HT1080 (cell line): Measurements from ENCODE around the gene ZNF44. TPM values are rescaled to one million over a fixed set of nuclear protein-coding genes. Genes with fewer than 3 reads are reported as not detected.

Experiments
- DNase-seq: peaks from one replicate; pipeline ENCODE4 v3.0.0-alpha.2; 2015; ENCODE audit warnings: low read depth
- total RNA-seq: library from RNA; depleted of rRNA; stranded (reverse); fragments of >200 nt; shearing (Covaris generic); gene quantifications from 2 replicates; pipeline ENCODE4 v1.2.3, GENCODE V29; 2014; rRNA removed

Gene ZNF44
- total RNA-seq, 1 experiment from 2014 or later, result 0.23 TPM

DNA sequence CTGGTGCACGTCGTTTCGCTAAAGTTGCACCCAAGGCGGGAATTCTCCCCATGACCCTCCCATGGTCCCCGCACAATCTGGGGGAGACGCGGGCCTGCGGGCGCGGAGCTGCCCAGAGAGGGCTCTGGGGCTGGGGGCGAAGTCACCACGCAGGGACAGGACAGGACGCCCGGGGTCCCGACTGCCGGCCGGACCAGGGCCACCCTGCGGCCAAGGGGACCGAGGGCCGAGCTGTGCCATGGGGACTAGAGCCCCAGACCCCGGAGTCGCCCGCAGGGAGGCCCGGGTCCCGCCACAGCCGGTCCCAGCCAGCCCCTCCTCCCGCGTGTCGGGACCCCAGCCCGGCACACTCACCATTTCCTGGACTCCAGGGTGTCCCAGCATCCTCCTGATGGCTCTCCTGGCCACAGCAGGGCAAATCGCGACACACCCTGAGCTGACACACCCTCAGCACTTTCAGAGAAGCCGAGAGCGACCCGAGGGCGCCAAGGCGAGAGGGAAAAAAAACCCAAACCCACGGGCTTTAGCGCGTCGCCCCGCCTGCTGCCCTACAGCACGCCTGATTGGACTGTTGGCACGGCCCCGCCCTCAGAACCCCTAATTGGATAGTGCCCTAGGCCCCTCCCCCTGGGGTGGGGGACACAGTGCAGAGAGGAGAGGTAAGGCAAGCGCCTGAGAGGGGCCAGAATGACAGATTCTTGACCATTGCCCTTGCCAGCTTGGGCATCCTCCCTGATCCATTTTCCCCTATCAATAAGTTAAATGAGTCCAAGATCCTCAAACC lies 28.6 kb downstream of the ZNF44 start:
- no peak for DNase-seq

DNA sequence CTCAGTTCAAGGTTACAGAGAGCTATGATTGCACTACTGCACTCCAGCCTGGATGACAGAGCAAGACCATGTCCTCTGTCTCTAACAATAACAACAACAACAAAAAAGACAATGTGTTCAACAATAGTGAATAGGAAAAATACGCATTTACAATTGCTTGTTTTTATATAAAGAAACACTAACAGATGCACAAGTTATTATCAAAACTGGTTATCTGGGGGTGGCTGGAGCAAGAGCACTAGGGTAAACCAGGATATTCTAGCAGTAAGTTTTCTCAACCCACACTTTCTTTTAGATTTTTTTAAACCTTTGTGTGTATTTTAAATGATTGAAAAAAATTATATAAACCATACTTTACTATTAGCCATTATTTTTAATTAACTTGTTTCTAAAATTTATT lies 33.1 kb downstream of the ZNF44 start:
- DNase-seq, result no peak

- DNase-seq, result no peak
These were observed 33.8 kb downstream of the ZNF44 start for GRCh38 chr19:12260861-12261260.

- no peak for DNase-seq
These were observed 34.4 kb downstream of the ZNF44 start for GRCh38 chr19:12260236-12260635.

DNA sequence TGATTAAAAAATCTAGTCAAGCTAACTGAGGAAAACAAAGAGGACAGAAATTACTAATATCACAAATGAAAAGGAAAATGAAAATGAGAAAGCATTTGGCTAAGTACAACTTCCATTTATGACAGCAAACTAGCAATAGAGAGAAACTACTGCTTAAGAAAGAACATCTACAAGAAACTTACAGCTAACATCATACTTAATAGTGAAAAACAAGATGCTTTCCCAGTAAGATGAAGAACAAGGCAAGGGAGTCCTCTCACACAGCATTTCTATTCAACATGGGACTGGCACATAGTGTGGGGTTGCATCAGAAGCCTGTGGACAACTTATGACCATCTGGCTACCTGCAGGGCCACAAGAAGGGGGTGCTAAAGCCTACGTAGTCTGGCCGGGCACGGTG lies 39.3 kb downstream of the ZNF44 start:
- DNase-seq, result no peak

DNA sequence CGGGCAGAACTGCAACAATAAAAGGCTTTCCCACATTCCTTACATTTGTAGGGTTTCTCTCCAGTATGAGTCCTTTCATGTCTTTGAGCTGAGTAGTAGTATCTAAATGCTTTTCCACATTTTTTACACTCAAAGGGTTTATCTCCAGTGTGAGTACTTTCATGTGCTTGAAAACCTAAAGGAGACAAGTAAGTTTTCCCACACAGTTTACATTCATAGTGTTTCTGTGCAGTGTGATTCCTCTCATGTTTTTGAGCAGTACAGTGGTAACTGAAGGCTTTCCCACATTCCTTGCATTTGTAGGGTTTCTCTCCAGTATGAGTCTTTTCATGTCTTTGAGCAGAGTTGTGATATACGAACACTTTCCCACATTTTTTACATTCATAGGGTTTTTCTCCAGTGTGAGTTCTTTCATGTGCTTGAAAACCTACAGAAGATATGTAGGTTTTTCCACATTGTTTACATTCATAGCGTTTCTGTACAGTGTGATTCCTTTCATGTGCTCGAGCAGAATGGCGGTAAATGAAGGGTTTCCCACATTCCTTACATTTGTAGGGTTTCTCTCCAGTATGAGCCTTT lies 47.0 kb downstream of the ZNF44 start:
- no peak for DNase-seq

GRCh38 chr19:12244370-12244769 lies 50.3 kb downstream of the ZNF44 start:
- DNase-seq, result no peak

- DNase-seq, result no peak
These were observed 57.4 kb downstream of the ZNF44 start for GRCh38 chr19:12237143-12237839.

- DNase-seq, result no peak
These were observed 61.7 kb downstream of the ZNF44 start for GRCh38 chr19:12232961-12233360.

- DNase-seq, result no peak
These were observed 63.6 kb downstream of the ZNF44 start for GRCh38 chr19:12230751-12231733.

- no peak for DNase-seq
These were observed 64.7 kb downstream of the ZNF44 start for GRCh38 chr19:12229990-12230389.

- no peak for DNase-seq
These were observed 70.0 kb downstream of the ZNF44 start for GRCh38 chr19:12224676-12225075.

GRCh38 chr19:12222980-12223630 lies 71.6 kb downstream of the ZNF44 start:
- no peak for DNase-seq

Other genes with a start within 250 kb of the ZNF44 start
- not detected in 2 replicates for gene ZNF878, start 241.9 kb downstream of the ZNF44 start, total RNA-seq
- 0.02 TPM in 1 of 2 replicates, not detected in the other for gene ZNF844, start 230.2 kb downstream of the ZNF44 start, total RNA-seq
- 3.0 and 3.5 TPM in 2 replicates for gene ZNF20, start 154.5 kb downstream of the ZNF44 start, total RNA-seq
- gene ZNF625, start 138.1 kb downstream of the ZNF44 start, total RNA-seq, result 5.9 and 6.9 TPM in 2 replicates
- gene ZNF136, start 131.8 kb downstream of the ZNF44 start, total RNA-seq, result 2.6 and 3.7 TPM in 2 replicates
- gene ZNF563, start 38.8 kb upstream of the ZNF44 start, total RNA-seq, result 0.13 TPM in 1 of 2 replicates, not detected in the other
- 0.08 and 0.17 TPM in 2 replicates for gene ZNF442, start 70.8 kb upstream of the ZNF44 start, total RNA-seq
- 2.4 and 2.9 TPM in 2 replicates for gene ZNF799, start 106.4 kb upstream of the ZNF44 start, total RNA-seq
- gene ZNF443, start 146.1 kb upstream of the ZNF44 start, total RNA-seq, result 1.4 and 2.0 TPM in 2 replicates
- not detected in 2 replicates for gene ZNF709, start 189.9 kb upstream of the ZNF44 start, total RNA-seq